Measurements from ENCODE around the gene ECE1.

Gene ECE1

DNA sequence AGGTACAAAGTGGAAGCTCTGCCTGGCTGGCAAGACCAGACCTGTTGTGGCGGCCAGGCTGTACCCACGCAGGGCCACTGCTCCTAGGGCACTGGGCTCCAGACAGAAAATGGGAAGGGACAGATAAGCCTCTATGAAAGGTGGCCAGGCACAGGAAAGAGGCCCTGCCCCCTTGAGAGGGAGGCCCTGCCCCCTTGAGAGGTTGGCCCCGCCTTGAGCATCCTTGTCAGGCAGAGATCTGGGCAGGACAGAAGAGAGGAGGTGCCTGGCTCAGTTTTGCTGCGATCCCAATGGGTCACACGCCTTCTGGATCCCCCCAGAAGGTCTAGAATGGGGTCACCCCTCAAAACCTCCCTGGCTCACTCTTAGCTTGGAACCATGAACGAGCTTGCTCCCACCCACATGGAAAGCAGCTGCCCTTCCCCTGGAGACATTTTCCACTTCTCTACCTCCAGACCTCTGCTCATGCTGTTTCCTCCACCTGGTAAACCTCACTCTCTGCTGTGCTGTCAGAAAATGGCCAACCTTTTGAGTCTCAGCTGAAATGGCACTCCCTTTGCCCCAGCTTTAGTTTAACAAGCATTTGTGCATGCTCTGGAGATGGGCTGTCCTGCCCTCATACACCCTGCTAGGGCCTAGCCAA is 17.5 kb upstream of the ECE1 start:
- Mint-ChIP-seq H3K9me3 (no peaks in the 10 kb centered on the region), H3K4me3 (peak overlapping the region; percentile 6), H3K36me3 (ENCODE audit: low read depth) (peaks cover 23% of the 10 kb centered on the region), H3K4me1 (peaks cover 69% of the 10 kb centered on the region), H3K27ac (peak overlapping the region; percentile 39), H3K27me3 (no peaks in the 10 kb centered on the region)
- peak; percentile 77 for ATAC-seq
- DNase-seq = no peak

DNA sequence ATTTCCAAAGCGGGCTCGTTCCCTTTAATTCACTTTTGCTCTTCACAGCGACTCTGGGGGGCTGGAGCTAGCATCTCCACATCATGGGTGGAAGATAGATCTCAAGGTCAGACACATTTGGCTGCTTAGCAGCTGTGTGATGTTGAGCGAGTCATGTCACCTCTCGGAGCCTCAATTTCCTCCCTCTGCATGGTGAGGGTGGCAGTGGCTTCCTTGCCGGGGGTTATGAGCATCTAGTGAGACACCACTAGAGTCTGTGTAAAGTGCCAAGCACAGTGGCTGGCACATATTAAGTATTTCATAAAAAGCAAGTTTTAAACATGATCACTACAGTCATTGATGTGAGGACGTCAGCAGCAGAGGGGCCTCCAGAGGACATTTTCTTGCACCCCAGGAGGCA is 16.9 kb upstream of the ECE1 start:
- H3K9me3 Mint-ChIP-seq = no peaks in the 10 kb centered on the region
- no peaks in the 10 kb centered on the region for H3K27me3 Mint-ChIP-seq
- peaks cover 75% of the 10 kb centered on the region for H3K4me1 Mint-ChIP-seq
- H3K36me3 Mint-ChIP-seq (ENCODE audit: low read depth) = peaks cover 23% of the 10 kb centered on the region
- no peak overlapping the region for H3K4me3 Mint-ChIP-seq
- no peak for DNase-seq
- no peak for ATAC-seq
- H3K27ac Mint-ChIP-seq = peak overlapping the region; percentile 61

DNA sequence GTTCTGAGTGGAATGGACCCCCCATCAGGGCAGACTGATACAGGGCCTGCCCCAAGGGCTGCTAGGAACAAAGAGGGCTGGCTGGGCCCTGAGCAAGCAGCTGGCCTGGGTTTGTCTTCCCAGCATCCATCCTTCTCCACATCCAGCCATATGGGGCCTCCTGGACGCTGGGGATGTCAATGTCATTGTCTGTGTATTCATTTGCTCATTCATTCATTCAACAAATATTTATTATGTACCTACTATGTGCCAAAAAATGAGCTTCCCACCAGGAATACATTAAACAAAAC is 15.6 kb upstream of the ECE1 start:
- no peaks in the 10 kb centered on the region for H3K27me3 Mint-ChIP-seq
- H3K4me3 Mint-ChIP-seq = no peak overlapping the region
- H3K27ac Mint-ChIP-seq = no peak overlapping the region
- ATAC-seq (no peak), DNase-seq (no peak)
- H3K4me1 Mint-ChIP-seq = peaks cover 76% of the 10 kb centered on the region
- no peaks in the 10 kb centered on the region for H3K9me3 Mint-ChIP-seq
- peaks cover 19% of the 10 kb centered on the region for H3K36me3 Mint-ChIP-seq (ENCODE audit: low read depth)

GRCh38 chr1:21305155-21305899 is 15.1 kb upstream of the ECE1 start:
- Mint-ChIP-seq H3K27ac (no peak overlapping the region), H3K27me3 (no peaks in the 10 kb centered on the region), H3K4me3 (no peak overlapping the region), H3K4me1 (peaks cover 76% of the 10 kb centered on the region), H3K36me3 (ENCODE audit: low read depth) (peaks cover 14% of the 10 kb centered on the region), H3K9me3 (no peaks in the 10 kb centered on the region)
- ATAC-seq (no peak), DNase-seq (no peak)

DNA sequence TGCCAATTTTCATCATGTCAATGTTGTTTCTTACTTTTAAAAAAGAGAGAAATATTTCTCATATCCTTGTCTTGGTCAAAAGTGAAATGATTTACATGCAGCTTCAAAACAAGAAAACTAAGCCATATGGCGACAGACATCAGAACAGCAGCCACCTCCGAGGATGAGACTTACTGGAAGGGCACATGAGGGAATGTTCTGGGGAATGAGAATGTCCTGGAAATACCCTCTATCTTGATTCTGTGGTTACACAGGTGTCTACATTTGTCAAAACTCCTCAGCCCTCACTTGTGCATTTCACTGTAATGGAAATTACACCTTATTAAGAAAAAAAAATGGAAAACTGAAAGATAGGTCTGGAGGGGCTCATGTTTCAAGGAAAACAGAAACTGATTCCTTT is 14.2 kb upstream of the ECE1 start:
- ATAC-seq (no peak), DNase-seq (no peak)
- H3K36me3 Mint-ChIP-seq (ENCODE audit: low read depth) = peaks cover 9% of the 10 kb centered on the region
- H3K4me1 Mint-ChIP-seq = peaks cover 77% of the 10 kb centered on the region
- H3K9me3 Mint-ChIP-seq = no peaks in the 10 kb centered on the region
- H3K4me3 Mint-ChIP-seq = no peak overlapping the region
- peak overlapping the region; percentile 15 for H3K27ac Mint-ChIP-seq
- no peaks in the 10 kb centered on the region for H3K27me3 Mint-ChIP-seq

GRCh38 chr1:21302747-21303715 is 12.8 kb upstream of the ECE1 start:
- Mint-ChIP-seq H3K27ac (no peak overlapping the region), H3K4me1 (peaks cover 77% of the 10 kb centered on the region), H3K9me3 (no peaks in the 10 kb centered on the region), H3K27me3 (no peaks in the 10 kb centered on the region), H3K4me3 (no peak overlapping the region), H3K36me3 (ENCODE audit: low read depth) (peaks cover 16% of the 10 kb centered on the region)
- ATAC-seq = no peak
- DNase-seq = no peak

DNA sequence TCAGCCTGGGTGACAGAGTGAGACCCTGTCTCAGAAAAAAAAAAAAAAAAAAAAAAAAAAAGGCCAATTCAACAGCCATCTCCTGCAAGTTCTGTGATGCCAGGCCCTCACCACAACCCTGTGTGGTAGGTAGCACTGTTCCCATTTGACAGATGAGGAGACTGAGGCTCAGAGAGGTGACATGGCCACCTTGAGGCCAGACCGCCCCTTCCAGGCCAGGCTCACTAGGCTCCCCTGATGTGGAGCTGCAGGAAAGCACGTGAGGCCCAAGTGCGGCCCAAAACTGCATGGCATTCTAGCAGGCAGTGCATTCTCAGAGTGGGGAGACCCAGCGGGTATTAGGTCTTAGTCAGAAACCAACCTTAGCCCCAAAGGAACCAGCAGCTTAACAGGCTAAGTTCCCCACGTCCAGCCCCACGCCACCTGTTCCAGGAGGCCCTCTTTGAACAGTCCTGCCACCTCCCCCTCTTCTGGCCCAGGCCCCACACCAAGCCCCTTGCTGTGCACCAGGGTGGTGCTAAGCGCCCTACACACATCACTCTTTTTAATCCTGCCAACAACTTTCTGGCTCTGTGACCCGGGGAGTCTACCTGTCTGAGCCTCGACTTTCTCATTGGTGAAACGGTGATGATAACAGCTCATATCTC is 11.7 kb upstream of the ECE1 start:
- peaks cover 77% of the 10 kb centered on the region for H3K4me1 Mint-ChIP-seq
- no peaks in the 10 kb centered on the region for H3K27me3 Mint-ChIP-seq
- H3K27ac Mint-ChIP-seq = no peak overlapping the region
- no peak for ATAC-seq
- H3K36me3 Mint-ChIP-seq (ENCODE audit: low read depth) = peaks cover 16% of the 10 kb centered on the region
- no peak for DNase-seq
- H3K9me3 Mint-ChIP-seq = no peaks in the 10 kb centered on the region
- H3K4me3 Mint-ChIP-seq = no peak overlapping the region

- ATAC-seq = no peak
- Mint-ChIP-seq H3K27ac (no peak overlapping the region), H3K4me1 (peaks cover 82% of the 10 kb centered on the region), H3K27me3 (no peaks in the 10 kb centered on the region), H3K9me3 (no peaks in the 10 kb centered on the region), H3K4me3 (no peak overlapping the region), H3K36me3 (ENCODE audit: low read depth) (peaks cover 18% of the 10 kb centered on the region)
- DNase-seq = no peak
These were observed 10.5 kb upstream of the ECE1 start for GRCh38 chr1:21300774-21301173.

- Mint-ChIP-seq H3K27me3 (no peaks in the 10 kb centered on the region), H3K27ac (peak overlapping the region; percentile 77), H3K36me3 (ENCODE audit: low read depth) (peaks cover 20% of the 10 kb centered on the region), H3K9me3 (no peaks in the 10 kb centered on the region), H3K4me1 (peaks cover 85% of the 10 kb centered on the region), H3K4me3 (peak overlapping the region; percentile 3)
- DNase-seq (no peak), ATAC-seq (no peak)
These were observed 9.6 kb upstream of the ECE1 start for GRCh38 chr1:21299780-21300395.

DNA sequence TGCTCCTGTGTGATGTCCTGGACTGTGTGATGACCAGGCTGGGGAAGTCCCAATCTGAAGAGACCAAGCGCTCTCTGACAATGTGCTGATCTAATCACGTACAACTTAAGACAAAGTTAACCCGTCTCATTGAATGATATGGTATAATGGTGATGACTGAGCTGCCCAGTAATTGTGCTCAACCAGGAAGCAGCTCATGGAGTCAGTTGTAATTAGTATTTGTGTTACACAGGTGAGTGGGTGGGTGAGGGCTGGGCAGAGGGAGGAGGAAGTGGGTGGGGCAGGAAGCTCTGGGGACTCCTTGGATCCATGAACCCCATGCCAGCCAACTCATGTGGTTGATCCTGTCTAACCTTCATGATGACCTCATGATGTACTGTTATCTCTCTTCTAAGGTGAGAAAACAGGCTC is 8.7 kb upstream of the ECE1 start:
- Mint-ChIP-seq H3K4me3 (peak overlapping the region; percentile 3), H3K4me1 (peaks cover 87% of the 10 kb centered on the region), H3K27ac (peak overlapping the region; percentile 77), H3K27me3 (no peaks in the 10 kb centered on the region), H3K9me3 (no peaks in the 10 kb centered on the region), H3K36me3 (ENCODE audit: low read depth) (peaks cover 18% of the 10 kb centered on the region)
- DNase-seq = no peak
- ATAC-seq = no peak

DNA sequence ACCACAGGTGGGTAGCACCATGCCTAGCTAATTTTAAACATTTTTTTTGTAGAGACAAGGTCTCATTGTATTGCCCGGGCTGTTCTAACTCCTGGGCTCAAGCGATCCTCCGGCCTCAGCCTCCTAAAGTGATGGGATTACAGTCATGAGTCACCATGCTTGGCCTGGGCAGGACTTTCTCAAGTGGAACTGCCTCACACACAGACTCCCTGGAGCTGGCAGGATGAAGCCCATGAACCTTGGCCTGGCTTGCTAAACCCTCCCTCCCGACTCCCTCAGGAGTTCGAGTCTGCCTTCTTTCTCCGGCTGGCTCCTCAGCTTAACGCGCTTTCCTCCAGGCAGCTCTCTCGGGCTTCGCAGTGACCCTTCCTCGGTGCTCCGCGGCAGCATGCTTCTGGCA is 7.7 kb upstream of the ECE1 start:
- no peak for DNase-seq
- Mint-ChIP-seq H3K4me1 (peaks cover 89% of the 10 kb centered on the region), H3K27me3 (no peaks in the 10 kb centered on the region), H3K27ac (peak overlapping the region; percentile 89), H3K36me3 (ENCODE audit: low read depth) (peaks cover 18% of the 10 kb centered on the region), H3K9me3 (no peaks in the 10 kb centered on the region), H3K4me3 (no peak overlapping the region)
- ATAC-seq = no peak

DNA sequence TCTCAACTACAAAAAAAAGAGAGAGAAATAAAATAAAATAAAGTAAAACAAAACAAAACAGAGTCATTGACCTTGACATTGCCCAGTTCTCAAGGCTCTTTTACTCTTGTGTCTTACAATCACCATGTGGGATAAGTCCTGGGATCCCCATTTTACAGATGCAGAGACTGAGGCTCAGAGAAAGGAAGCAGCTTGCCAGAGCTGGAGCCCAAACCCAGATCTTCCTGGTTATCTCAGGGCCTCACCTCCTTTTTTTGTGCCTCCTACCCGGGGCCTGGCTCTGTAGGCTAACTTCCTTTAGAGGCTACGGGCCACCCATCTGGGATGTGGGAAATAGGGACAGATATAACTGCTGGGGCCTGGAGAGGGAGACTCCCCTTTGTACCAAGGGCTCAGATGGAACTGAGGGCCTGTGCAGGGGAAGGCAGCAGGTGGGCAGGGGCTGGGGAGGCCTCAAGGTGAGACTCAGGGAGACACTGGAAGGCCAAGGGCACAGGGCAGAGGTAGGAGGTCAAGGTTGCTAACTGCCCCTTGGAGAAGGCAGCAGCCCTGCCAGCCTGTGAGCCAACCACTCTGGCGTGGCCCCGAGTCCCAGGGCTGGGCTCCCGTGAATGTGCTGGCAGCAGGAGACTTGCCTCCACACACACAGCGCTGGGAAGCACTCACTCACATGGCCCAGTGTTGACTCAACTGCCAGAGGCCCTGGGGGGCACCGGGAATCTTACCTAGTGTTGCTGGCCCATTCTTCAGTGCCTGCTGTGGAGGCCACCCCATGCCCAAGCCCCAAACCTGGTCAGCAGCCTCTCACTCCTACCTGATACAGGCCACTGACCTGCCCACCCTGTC is 6.5 kb upstream of the ECE1 start:
- Mint-ChIP-seq H3K4me1 (peaks cover 89% of the 10 kb centered on the region), H3K27me3 (no peaks in the 10 kb centered on the region), H3K9me3 (no peaks in the 10 kb centered on the region), H3K27ac (peak overlapping the region; percentile 99), H3K4me3 (peak overlapping the region; percentile 77), H3K36me3 (ENCODE audit: low read depth) (peaks cover 23% of the 10 kb centered on the region)
- DNase-seq = peak; percentile 17
- no peak for ATAC-seq

GRCh38 chr1:21295545-21295944 is 5.3 kb upstream of the ECE1 start:
- Mint-ChIP-seq H3K27ac (peak overlapping the region; percentile 99), H3K9me3 (no peaks in the 10 kb centered on the region), H3K36me3 (ENCODE audit: low read depth) (peaks cover 26% of the 10 kb centered on the region), H3K27me3 (no peaks in the 10 kb centered on the region), H3K4me3 (peak overlapping the region; percentile 77), H3K4me1 (peaks cover 96% of the 10 kb centered on the region)
- ATAC-seq (no peak), DNase-seq (no peak)

All from activated naive CD8-positive, alpha-beta T cell treated with anti-CD3 and anti-CD28 coated beads, Interleukin-2, amount 50 U/mL, for 24 hours (primary cell).